HUES64 (cell line): ENCODE measurements around the gene GTF2I.
"Not testable (repeated sequence)": the region's sequence is repeated elsewhere in the genome, so short reads cannot be mapped to it uniquely, and the experiment has no call there.

Experiments used
- H3K27ac ChIP-seq: 2 replicates; pipeline ENCODE4 v1.7.0; 2013; ENCODE audit warnings: low read depth, low read length, inconsistent platforms
- H3K27me3 ChIP-seq: 2 replicates; pipeline ENCODE4 v1.6.1; 2013; ENCODE audit warnings: mild to moderate bottlenecking, low read length; ENCODE audit not compliant: insufficient read depth
- H3K36me3 ChIP-seq: 2 replicates; pipeline ENCODE4 v1.6.1; 2013; ENCODE audit warnings: mild to moderate bottlenecking, low read length; ENCODE audit not compliant: insufficient read depth
- H3K4me1 ChIP-seq: 2 replicates; pipeline ENCODE4 v1.6.1; 2013; ENCODE audit warnings: mild to moderate bottlenecking, low read length, moderate library complexity; ENCODE audit not compliant: insufficient read depth
- H3K4me3 ChIP-seq: 2 replicates; pipeline ENCODE4 v1.5.1; 2013; ENCODE audit warnings: mild to moderate bottlenecking, low read length, moderate library complexity
- H3K9ac ChIP-seq: 2 replicates; pipeline ENCODE4 v1.6.1; 2013; ENCODE audit warnings: mild to moderate bottlenecking, low read depth, low read length
- H3K9me3 ChIP-seq: 2 replicates; pipeline ENCODE4 v1.6.1; 2013; ENCODE audit warnings: low read depth, low read length; ENCODE audit not compliant: insufficient read depth
- WGBS: fragments of 150-250, 120-280 bp; methylation state at CpG from one replicate; pipeline ENCODE4 v1.1.7; 2013; ENCODE audit warnings: missing lambda C conversion rate; 5-methylcytosine and 5-hydroxymethylcytosine counted together

The GTF2I gene

GRCh38 chr7:74633451-74633921 is 24.0 kb upstream of the GTF2I start:
- no peaks in the 10 kb centered on the region for H3K36me3 ChIP-seq
- H3K4me1 ChIP-seq = peaks cover under 1% of the 10 kb centered on the region; the same call in 1 of the 2 replicates
- H3K27me3 ChIP-seq = no peaks in the 10 kb centered on the region
- WGBS = 90% methylated on average over 9 of the region's 9 CpGs
- no peak overlapping the region for H3K27ac ChIP-seq
- H3K9me3 ChIP-seq = no peaks in the 10 kb centered on the region
- H3K4me3 ChIP-seq = no peak overlapping the region
- no peak overlapping the region for H3K9ac ChIP-seq

GRCh38 chr7:74637745-74638144 is 19.8 kb upstream of the GTF2I start:
- H3K36me3 ChIP-seq = no peaks in the 10 kb centered on the region
- H3K4me3 ChIP-seq = no peak overlapping the region
- no peaks in the 10 kb centered on the region for H3K4me1 ChIP-seq
- H3K9ac ChIP-seq = no peak overlapping the region
- H3K27me3 ChIP-seq = no peaks in the 10 kb centered on the region
- WGBS = 94% methylated on average over 7 of the region's 7 CpGs
- H3K9me3 ChIP-seq = no peaks in the 10 kb centered on the region
- no peak overlapping the region for H3K27ac ChIP-seq

- not testable (repeated sequence) for H3K27me3 ChIP-seq, H3K36me3 ChIP-seq, H3K9ac ChIP-seq, H3K9me3 ChIP-seq
- WGBS = 22% methylated on average over 8 of the region's 11 CpGs
- peak overlapping the region; percentile 57; the same call in 1 of the 2 replicates for H3K27ac ChIP-seq
- peaks cover 23% of the 10 kb centered on the region for H3K4me1 ChIP-seq
- peak overlapping the region; percentile 34; the same call in 1 of the 2 replicates for H3K4me3 ChIP-seq
These were observed 7.5 kb upstream of the GTF2I start for GRCh38 chr7:74650055-74650454.

GRCh38 chr7:74650493-74651132 is 6.9 kb upstream of the GTF2I start:
- H3K27ac ChIP-seq = peak overlapping the region; percentile 14; the same call in 1 of the 2 replicates
- not testable (repeated sequence) for H3K27me3 ChIP-seq, H3K9me3 ChIP-seq, H3K9ac ChIP-seq, H3K36me3 ChIP-seq
- 63% methylated on average over 5 of the region's 9 CpGs for WGBS
- H3K4me3 ChIP-seq = peak overlapping the region; percentile 34
- H3K4me1 ChIP-seq = peaks cover 29% of the 10 kb centered on the region

GRCh38 chr7:74651133-74651504 is 6.4 kb upstream of the GTF2I start:
- H3K4me3 ChIP-seq = peak overlapping the region; percentile 34; the same call in 1 of the 2 replicates
- not testable (repeated sequence) for H3K27me3 ChIP-seq, H3K36me3 ChIP-seq, H3K9ac ChIP-seq, H3K27ac ChIP-seq, H3K9me3 ChIP-seq
- peaks cover 34% of the 10 kb centered on the region for H3K4me1 ChIP-seq
- 89% methylated on average over 11 of the region's 12 CpGs for WGBS

GRCh38 chr7:74653686-74654181 is 3.8 kb upstream of the GTF2I start:
- Histone ChIP-seq H3K4me3 (no peak overlapping the region), H3K9ac (no peak overlapping the region), H3K27me3 (no peaks in the 10 kb centered on the region), H3K9me3 (no peaks in the 10 kb centered on the region), H3K4me1 (peaks cover 34% of the 10 kb centered on the region), H3K36me3 (no peaks in the 10 kb centered on the region), H3K27ac (no peak overlapping the region)
- 95% methylated on average over 11 of the region's 11 CpGs for WGBS

- Histone ChIP-seq H3K27ac (no peak overlapping the region), H3K27me3 (no peaks in the 10 kb centered on the region), H3K36me3 (no peaks in the 10 kb centered on the region), H3K9ac (no peak overlapping the region), H3K4me3 (no peak overlapping the region), H3K9me3 (no peaks in the 10 kb centered on the region), H3K4me1 (peaks cover 29% of the 10 kb centered on the region)
- 94% methylated on average over 5 of the region's 5 CpGs for WGBS
These were observed 2.7 kb upstream of the GTF2I start for GRCh38 chr7:74654811-74655210.

GRCh38 chr7:74655324-74655723 is 2.2 kb upstream of the GTF2I start:
- Histone ChIP-seq H3K36me3 (no peaks in the 10 kb centered on the region), H3K27ac (0 out of 2 replicates have a peak overlapping the region, but pooled peaks have one; percentile 32), H3K27me3 (no peaks in the 10 kb centered on the region), H3K4me3 (no peak overlapping the region), H3K9me3 (no peaks in the 10 kb centered on the region), H3K4me1 (peaks cover 32% of the 10 kb centered on the region), H3K9ac (no peak overlapping the region)
- 85% methylated on average over 8 of the region's 8 CpGs for WGBS

GRCh38 chr7:74655768-74656440 is 1.6 kb upstream of the GTF2I start:
- peak overlapping the region; percentile 97 for H3K9ac ChIP-seq
- no peaks in the 10 kb centered on the region for H3K27me3 ChIP-seq
- H3K36me3 ChIP-seq = no peaks in the 10 kb centered on the region; the same call in 1 of the 2 replicates
- H3K4me3 ChIP-seq = peak overlapping the region; percentile 93
- H3K9me3 ChIP-seq = no peaks in the 10 kb centered on the region
- H3K4me1 ChIP-seq = peaks cover 31% of the 10 kb centered on the region
- peak overlapping the region; percentile 97 for H3K27ac ChIP-seq
- 64% methylated on average over 20 of the region's 21 CpGs for WGBS

GRCh38 chr7:74656441-74656836 is 1.1 kb upstream of the GTF2I start:
- H3K4me1 ChIP-seq = peaks cover 30% of the 10 kb centered on the region
- H3K27me3 ChIP-seq = no peaks in the 10 kb centered on the region
- H3K9ac ChIP-seq = peak overlapping the region; percentile 97
- peak overlapping the region; percentile 97 for H3K27ac ChIP-seq
- peak overlapping the region; percentile 93 for H3K4me3 ChIP-seq
- no peaks in the 10 kb centered on the region for H3K9me3 ChIP-seq
- WGBS = 5% methylated on average over 12 of the region's 23 CpGs
- H3K36me3 ChIP-seq = no peaks in the 10 kb centered on the region; the same call in 1 of the 2 replicates
